GM06990 (cell line): ENCODE measurements around the gene BBS9.
"Not testable (repeated sequence)": the region's sequence is repeated elsewhere in the genome, so short reads cannot be mapped to it uniquely, and the experiment has no call there.

ENCODE experiments used
- DNase-seq: peaks from one replicate; pipeline ENCODE4 v3.0.0-alpha.2; 2011; ENCODE audit not compliant: insufficient read length; ENCODE audit errors: extremely low read depth
- H3K27me3 ChIP-seq: replicated peaks from 2 replicates; pipeline ENCODE4 v1.6.0; 2011; ENCODE audit warnings: low read length; ENCODE audit not compliant: control insufficient read depth, insufficient read depth
- H3K36me3 ChIP-seq: 2 replicates; pipeline ENCODE4 v1.5.1; 2011; ENCODE audit warnings: low read length; ENCODE audit not compliant: control insufficient read depth, insufficient read depth
- H3K4me3 ChIP-seq: replicated peaks from 2 replicates; pipeline ENCODE4 v1.5.1; 2011; ENCODE audit warnings: low read depth, mild to moderate bottlenecking, control low read depth, low read length
- CTCF ChIP-seq: IDR thresholded peaks from 2 replicates; pipeline ENCODE4 v1.5.1; 2011; ENCODE audit warnings: low read length, control low read depth, mild to moderate bottlenecking, inconsistent platforms; ENCODE audit not compliant: insufficient read depth, poor library complexity, severe bottlenecking

Gene BBS9

GRCh38 chr7:33210958-33211357 is 81.6 kb downstream of the BBS9 start:
- H3K4me3 ChIP-seq = no peak overlapping the region
- DNase-seq = no peak
- no peak for TF ChIP-seq CTCF
- H3K27me3 ChIP-seq = no peaks in the 10 kb centered on the region
- H3K36me3 ChIP-seq = no peaks in the 10 kb centered on the region

- no peak for TF ChIP-seq CTCF
- no peak overlapping the region for H3K4me3 ChIP-seq
- no peaks in the 10 kb centered on the region for H3K36me3 ChIP-seq
- no peaks in the 10 kb centered on the region for H3K27me3 ChIP-seq
- no peak for DNase-seq
Observed at GRCh38 chr7:33212144-33212543, 82.8 kb downstream of the BBS9 start.

GRCh38 chr7:33215992-33216391 is 86.6 kb downstream of the BBS9 start:
- no peak for DNase-seq
- no peaks in the 10 kb centered on the region for H3K36me3 ChIP-seq
- no peak overlapping the region for H3K4me3 ChIP-seq
- no peak for TF ChIP-seq CTCF
- no peaks in the 10 kb centered on the region for H3K27me3 ChIP-seq

GRCh38 chr7:33217595-33217994 is 88.2 kb downstream of the BBS9 start:
- no peak for DNase-seq
- no peaks in the 10 kb centered on the region for H3K36me3 ChIP-seq
- TF ChIP-seq CTCF = no peak

GRCh38 chr7:33218841-33219535 is 89.6 kb downstream of the BBS9 start:
- H3K4me3 ChIP-seq, H3K27me3 ChIP-seq, DNase-seq, H3K36me3 ChIP-seq: not testable (repeated sequence)

More at GRCh38 chr7:33217595-33217994, 88.2 kb downstream of the BBS9 start:
- H3K4me3 ChIP-seq = no peak overlapping the region
- H3K27me3 ChIP-seq = no peaks in the 10 kb centered on the region

GRCh38 chr7:33220231-33220630 is 90.9 kb downstream of the BBS9 start:
- Histone ChIP-seq H3K36me3 (no peaks in the 10 kb centered on the region), H3K27me3 (no peaks in the 10 kb centered on the region), H3K4me3 (no peak overlapping the region)
- DNase-seq = no peak
- TF ChIP-seq CTCF = no peak
